IMR-90 (cell line): ENCODE measurements around the gene ARMC6. TPM values are rescaled to one million over a fixed set of nuclear protein-coding genes. Genes with fewer than 3 reads are reported as not detected.

ENCODE experiments used
- ATAC-seq: fragments of 200-7000 bp; cut with Tn5 transposase; 2 replicates; pipeline ENCODE4 v1.9.1; 2020; ENCODE audit warnings: low read depth, mild to moderate bottlenecking, moderate library complexity
- BruUV-seq: library from RNA; stranded (reverse); fragments of 400-500 nt; replicated peaks from 2 replicates; lab custom pipeline; 2021; lab: Mats Ljungman, UMichigan
- CTCF ChIA-PET: fragments of 300-600 bp; formaldehyde crosslinking; extraction: SDS; loops from one replicate; lab custom pipeline; 2021; ENCODE audit warnings: antibody characterized with exemption; lab: Yijun Ruan, JAX
- POLR2A ChIA-PET: fragments of 300-600 bp; sonication (Branson Sonifier 250); formaldehyde crosslinking; loops from one replicate; lab custom pipeline; 2022; ENCODE audit warnings: antibody characterized with exemption; ENCODE audit not compliant: unreplicated experiment; lab: Charles Lee
- DNase-seq: peaks from one replicate; pipeline ENCODE4 v3.0.0; 2013
- H2AFZ ChIP-seq: replicated peaks from 2 replicates; pipeline ENCODE3; 2013; ENCODE audit warnings: low read length, mild to moderate bottlenecking; ENCODE audit not compliant: poor library complexity
- H2AK5ac ChIP-seq: 2 replicates; pipeline ENCODE4 v1.6.1; 2013; ENCODE audit warnings: low read depth, low read length, inconsistent platforms
- H2AK9ac ChIP-seq: replicated peaks from 2 replicates; pipeline ENCODE3; 2013; ENCODE audit warnings: mild to moderate bottlenecking, low read depth, low read length, moderate library complexity; ENCODE audit not compliant: poor library complexity
- H2BK120ac ChIP-seq: 2 replicates; pipeline ENCODE4 v1.6.1; 2013; ENCODE audit warnings: low read depth, low read length, inconsistent platforms
- H2BK15ac ChIP-seq: 3 replicates; pipeline ENCODE4 v1.6.1; 2013; ENCODE audit warnings: low read depth, low read length, inconsistent platforms
- H2BK20ac ChIP-seq: 2 replicates; pipeline ENCODE4 v1.6.1; 2013; ENCODE audit warnings: low read depth, mild to moderate bottlenecking, inconsistent platforms, low read length, moderate library complexity
- H2BK5ac ChIP-seq: 2 replicates; pipeline ENCODE4 v1.6.1; 2013; ENCODE audit warnings: mild to moderate bottlenecking, low read depth, low read length, inconsistent platforms; ENCODE audit not compliant: poor library complexity, severe bottlenecking
- H3K14ac ChIP-seq: replicated peaks from 2 replicates; pipeline ENCODE4 v1.6.1; 2013; ENCODE audit warnings: low read depth, low read length, inconsistent platforms
- H3K18ac ChIP-seq: 2 replicates; pipeline ENCODE4 v1.6.1; 2013; ENCODE audit warnings: low read depth, low read length, control low read depth
- H3K23ac ChIP-seq: 2 replicates; pipeline ENCODE4 v1.6.1; 2013; ENCODE audit warnings: low read depth, low read length, inconsistent platforms
- H3K27ac ChIP-seq: 2 replicates; pipeline ENCODE4 v1.5.1; 2013; ENCODE audit warnings: mild to moderate bottlenecking, control low read depth, low read length; ENCODE audit not compliant: insufficient read depth
- H3K27me3 ChIP-seq: 2 replicates; pipeline ENCODE4 v1.6.1; 2013; ENCODE audit warnings: low read length; ENCODE audit not compliant: control insufficient read depth, insufficient read depth
- H3K36me3 ChIP-seq: 2 replicates; pipeline ENCODE4 v1.6.1; 2013; ENCODE audit warnings: low read length, mixed read lengths; ENCODE audit not compliant: control insufficient read depth, insufficient read depth
- H3K4ac ChIP-seq: 2 replicates; pipeline ENCODE4 v1.6.1; 2013; ENCODE audit warnings: low read depth, low read length, inconsistent platforms
- H3K4me1 ChIP-seq: 2 replicates; pipeline ENCODE4 v1.6.1; 2013; ENCODE audit warnings: low read length, mixed read lengths; ENCODE audit not compliant: control insufficient read depth, insufficient read depth
- H3K4me2 ChIP-seq: 2 replicates; pipeline ENCODE4 v1.6.1; 2013; ENCODE audit warnings: low read depth, mild to moderate bottlenecking, control low read depth, low read length, moderate library complexity
- H3K4me3 ChIP-seq: 2 replicates; pipeline ENCODE4 v1.5.1; 2013; ENCODE audit warnings: low read depth, mild to moderate bottlenecking, control low read depth, low read length, moderate library complexity; ENCODE audit not compliant: insufficient read depth
- H3K56ac ChIP-seq: 2 replicates; pipeline ENCODE4 v1.6.1; 2013; ENCODE audit warnings: low read length, inconsistent platforms; ENCODE audit not compliant: insufficient read depth; ENCODE audit errors: extremely low read depth
- H3K79me1 ChIP-seq, 2 experiments: 2 replicates each; pipeline ENCODE4 v1.6.1; 2013; ENCODE audit warnings: low read length in 2 of 2, inconsistent platforms in 1 of 2, low read depth in 1 of 2
- H3K9ac ChIP-seq: 2 replicates; pipeline ENCODE4 v1.6.1; 2013; ENCODE audit warnings: low read depth, low read length, control low read depth
- H3K9me1 ChIP-seq: 2 replicates; pipeline ENCODE4 v1.6.1; 2013; ENCODE audit warnings: low read length, inconsistent platforms; ENCODE audit not compliant: insufficient read depth
- H3K9me3 ChIP-seq: 2 replicates; pipeline ENCODE4 v1.6.1; 2013; ENCODE audit warnings: low read length; ENCODE audit not compliant: control insufficient read depth, insufficient read depth
- H4K20me1 ChIP-seq: 2 replicates; pipeline ENCODE4 v1.6.1; 2013; ENCODE audit warnings: low read length, inconsistent platforms; ENCODE audit not compliant: insufficient read depth
- H4K5ac ChIP-seq: 2 replicates; pipeline ENCODE4 v1.6.1; 2013; ENCODE audit warnings: mild to moderate bottlenecking, low read depth, low read length, control low read depth
- H4K8ac ChIP-seq, 2 experiments: 2 replicates each; pipeline ENCODE4 v1.6.1; 2013; ENCODE audit warnings: low read depth in 2 of 2, low read length in 2 of 2, control low read depth in 1 of 2, inconsistent platforms in 1 of 2
- H4K91ac ChIP-seq: 2 replicates; pipeline ENCODE4 v1.6.1; 2013; ENCODE audit warnings: low read depth, low read length, inconsistent platforms; ENCODE audit not compliant: insufficient read depth
- BHLHE40 ChIP-seq: fragments of 150-350 bp; IDR thresholded peaks from 2 replicates; pipeline ENCODE4 v1.6.1; 2016; ENCODE audit warnings: mild to moderate bottlenecking, low read depth, low read length
- CEBPB ChIP-seq: IDR thresholded peaks from 2 replicates; pipeline ENCODE4 v1.6.1; 2012; ENCODE audit warnings: low read depth, low read length, improper control_type of control experiment
- CHD1 ChIP-seq: IDR thresholded peaks from 2 replicates; pipeline ENCODE4 v1.6.1; 2012; ENCODE audit warnings: low read depth, low read length, improper control_type of control experiment
- CTCF ChIP-seq: conservative IDR thresholded peaks from 2 replicates; pipeline ENCODE4 v1.5.1; 2012; ENCODE audit warnings: mild to moderate bottlenecking, low read depth, low read length, improper control_type of control experiment
- ELK1 ChIP-seq: fragments of 150-350 bp; IDR thresholded peaks from 2 replicates; pipeline ENCODE4 v1.6.1; 2016; ENCODE audit warnings: low read depth, mild to moderate bottlenecking, low read length, moderate library complexity, borderline replicate concordance
- FOS ChIP-seq: fragments of 150-350 bp; IDR thresholded peaks from 2 replicates; pipeline ENCODE4 v1.6.1; 2016; ENCODE audit warnings: low read depth, low read length
- MAFK ChIP-seq: IDR thresholded peaks from 2 replicates; pipeline ENCODE4 v1.6.1; 2012; ENCODE audit warnings: low read depth, low read length, improper control_type of control experiment
- MAZ ChIP-seq: IDR thresholded peaks from 2 replicates; pipeline ENCODE4 v1.6.1; 2012; ENCODE audit warnings: low read depth, mild to moderate bottlenecking, low read length, improper control_type of control experiment, moderate library complexity, borderline replicate concordance
- MXI1 ChIP-seq: IDR thresholded peaks from 2 replicates; pipeline ENCODE4 v1.6.1; 2012; ENCODE audit warnings: low read depth, mild to moderate bottlenecking, low read length, moderate library complexity, borderline replicate concordance
- NFE2L2 ChIP-seq: fragments of 150-350 bp; IDR thresholded peaks from 2 replicates; pipeline ENCODE4 v1.6.1; 2016; ENCODE audit warnings: low read depth, mild to moderate bottlenecking, low read length
- POLR2A ChIP-seq: IDR thresholded peaks from 2 replicates; pipeline ENCODE4 v1.6.1; 2012; ENCODE audit warnings: mild to moderate bottlenecking, low read depth, low read length
- RAD21 ChIP-seq: IDR thresholded peaks from 2 replicates; pipeline ENCODE4 v1.6.1; 2012; ENCODE audit warnings: low read length, improper control_type of control experiment
- RCOR1 ChIP-seq: IDR thresholded peaks from 2 replicates; pipeline ENCODE4 v1.6.1; 2012; ENCODE audit warnings: mild to moderate bottlenecking, low read length, improper control_type of control experiment; ENCODE audit not compliant: insufficient replicate concordance
- RFX5 ChIP-seq: IDR thresholded peaks from 2 replicates; pipeline ENCODE4 v1.8.0; 2012; ENCODE audit warnings: low read depth, mild to moderate bottlenecking, low read length, moderate library complexity
- SMC3 ChIP-seq: fragments of 150-350 bp; IDR thresholded peaks from 2 replicates; pipeline ENCODE4 v1.6.1; 2016; ENCODE audit warnings: low read depth, mild to moderate bottlenecking, antibody characterized with exemption, low read length, moderate library complexity
- USF2 ChIP-seq: fragments of 150-350 bp; IDR thresholded peaks from 2 replicates; pipeline ENCODE4 v1.6.1; 2017; ENCODE audit warnings: mild to moderate bottlenecking, antibody characterized with exemption, low read length, low read depth
- WGBS, 2 experiments: methylation state at CpG; one replicate each; pipeline versions ENCODE4 v1.1.5 to v1.1.7; 2013; ENCODE audit warnings: missing lambda C conversion rate in 2 of 2; ENCODE audit not compliant: insufficient read length in 1 of 2; ENCODE audit errors: extremely low coverage in 2 of 2; 5-methylcytosine and 5-hydroxymethylcytosine counted together
- dilution Hi-C: fragments of 300-500 bp; cut with HindIII; formaldehyde crosslinking; loops from one replicate; pipeline ENCODE4 v1.14.3; 2018; ENCODE audit warnings: low sequenced_read_pairs; ENCODE audit not compliant: unreplicated experiment
- in situ Hi-C: fragments of 300-500 bp; cut with MboI; formaldehyde crosslinking; loops from 3 replicates; pipeline ENCODE4 v1.14.3; 2019; ENCODE audit warnings: low sequenced_read_pairs, inconsistent platforms, mixed read lengths
- intact Hi-C: fragments of 100-400 bp; cut with micrococcal nuclease; formaldehyde crosslinking; loops from 2 replicates; pipeline ENCODE4 v1.10.0; 2022
- polyA plus RNA-seq, 3 experiments: library from polyadenylated mRNA; depleted of rRNA; stranded (reverse); fragments of >200 nt; gene quantifications; 2 replicates each; pipeline ENCODE4 v1.2.3, GENCODE V29; 2012; ENCODE audit warnings: low replicate concordance in 1 of 3
- total RNA-seq: library from RNA; depleted of rRNA; stranded (reverse); fragments of >200 nt; gene quantifications from 2 replicates; pipeline ENCODE4 v1.2.3, GENCODE V29; 2012

ARMC6 gene
- total and polyA plus RNA-seq, 2 of the 4 experiments (the other 2 are of a cell fraction) = 41.5 to 52.7 TPM

GRCh38 chr19:19107654-19108053 lies 74.3 kb downstream of the ARMC6 start:
- BruUV-seq = no TSS peak
- 92% methylated on average over 2 of the region's 11 CpGs; no CpG with 5 or more reads in 1 of the 2 experiments for WGBS, 2 experiments
- H3K9me3 ChIP-seq = no peaks in the 10 kb centered on the region
- no peak overlapping the region for H4K8ac ChIP-seq
- H3K9me1 ChIP-seq = peaks cover 8% of the 10 kb centered on the region
- peaks cover 23% of the 10 kb centered on the region for H3K4me1 ChIP-seq
- no peak overlapping the region for H2BK20ac ChIP-seq
- H2AFZ ChIP-seq = no peak overlapping the region
- no peak overlapping the region for H4K5ac ChIP-seq
- TF ChIP-seq SMC3 (no peak), USF2 (no peak), NFE2L2 (no peak), POLR2A (no peak), RCOR1 (no peak), MAFK (no peak), RAD21 (no peak), BHLHE40 (no peak), CHD1 (no peak), CTCF (no peak), FOS (no peak), MXI1 (no peak), ELK1 (no peak), RFX5 (no peak), CEBPB (no peak), MAZ (no peak)
- no peaks in the 10 kb centered on the region for H3K36me3 ChIP-seq
- no peak overlapping the region for H2AK5ac ChIP-seq
- intact Hi-C loops (no loop called here), in situ Hi-C loops (no loop called here), dilution Hi-C loops (no loop called here)
- no peak for ATAC-seq
- H2BK5ac ChIP-seq = no peak overlapping the region
- H3K4ac ChIP-seq = no peak overlapping the region
- H3K56ac ChIP-seq = no peak overlapping the region
- POLR2A ChIA-PET = no interaction called here
- H3K9ac ChIP-seq = no peak overlapping the region
- no peaks in the 10 kb centered on the region for H3K79me1 ChIP-seq
- H3K27me3 ChIP-seq = no peaks in the 10 kb centered on the region
- no peak overlapping the region for H2BK15ac ChIP-seq
- H3K18ac ChIP-seq = no peak overlapping the region
- H3K4me3 ChIP-seq = no peak overlapping the region
- DNase-seq = no peak
- no peak overlapping the region for H2AK9ac ChIP-seq
- CTCF ChIA-PET = no interaction called here
- H3K4me2 ChIP-seq = no peak overlapping the region
- no peak overlapping the region for H2BK120ac ChIP-seq
- no peak overlapping the region for H3K27ac ChIP-seq
- no peak overlapping the region for H4K91ac ChIP-seq
- H4K20me1 ChIP-seq = no peaks in the 10 kb centered on the region
- H3K14ac ChIP-seq = no peak overlapping the region
- H3K23ac ChIP-seq = no peak overlapping the region
